RWPE1 (cell line): Measurements from ENCODE around the gene TADA1.

Experiments
- CTCF ChIA-PET: fragments of 350-600 bp; sonication (Branson Sonifier 250); formaldehyde crosslinking; extraction: SDS; loops from one replicate; lab custom pipeline; 2021; lab: Yijun Ruan, JAX
- POLR2A ChIA-PET: fragments of 400-600 bp; formaldehyde crosslinking; extraction: SDS; loops from one replicate; lab custom pipeline; 2020; ENCODE audit warnings: antibody characterized with exemption; ENCODE audit not compliant: low non-redundant PET; lab: Yijun Ruan, JAX
- DNase-seq: peaks from one replicate; pipeline ENCODE4 v3.0.0; 2012; ENCODE audit warnings: low spot score
- H3K27ac ChIP-seq: fragments of 450-650 bp; 2 replicates; pipeline ENCODE4 v1.5.1; 2017
- TF ChIP-seq, protein P1 (sequence below): fragments of 450-650 bp; conservative IDR thresholded peaks from 2 replicates; pipeline ENCODE4 v1.5.1; 2017; ENCODE audit warnings: low read depth, mild to moderate bottlenecking

Gene TADA1

DNA sequence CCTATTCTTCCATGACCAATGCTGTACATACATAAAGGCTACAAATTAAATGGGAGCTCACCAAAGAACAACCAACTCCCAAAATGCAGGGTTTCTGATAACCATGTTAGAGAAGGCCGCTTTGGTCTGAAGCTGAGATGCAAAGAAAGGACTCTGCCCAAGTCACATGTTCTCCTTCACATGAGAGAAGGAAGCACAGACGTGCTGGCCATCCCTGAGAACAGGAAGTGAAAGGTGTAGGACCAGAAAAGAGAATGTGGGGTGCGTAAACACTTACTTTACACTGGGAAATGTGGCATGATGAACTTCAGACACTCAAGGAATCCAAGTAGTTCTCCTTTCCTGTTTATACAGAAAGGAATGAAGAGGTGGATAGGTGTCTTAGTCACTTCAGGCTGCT lies 31.7 kb upstream of the TADA1 start:
- TF ChIP-seq, protein P1, sequence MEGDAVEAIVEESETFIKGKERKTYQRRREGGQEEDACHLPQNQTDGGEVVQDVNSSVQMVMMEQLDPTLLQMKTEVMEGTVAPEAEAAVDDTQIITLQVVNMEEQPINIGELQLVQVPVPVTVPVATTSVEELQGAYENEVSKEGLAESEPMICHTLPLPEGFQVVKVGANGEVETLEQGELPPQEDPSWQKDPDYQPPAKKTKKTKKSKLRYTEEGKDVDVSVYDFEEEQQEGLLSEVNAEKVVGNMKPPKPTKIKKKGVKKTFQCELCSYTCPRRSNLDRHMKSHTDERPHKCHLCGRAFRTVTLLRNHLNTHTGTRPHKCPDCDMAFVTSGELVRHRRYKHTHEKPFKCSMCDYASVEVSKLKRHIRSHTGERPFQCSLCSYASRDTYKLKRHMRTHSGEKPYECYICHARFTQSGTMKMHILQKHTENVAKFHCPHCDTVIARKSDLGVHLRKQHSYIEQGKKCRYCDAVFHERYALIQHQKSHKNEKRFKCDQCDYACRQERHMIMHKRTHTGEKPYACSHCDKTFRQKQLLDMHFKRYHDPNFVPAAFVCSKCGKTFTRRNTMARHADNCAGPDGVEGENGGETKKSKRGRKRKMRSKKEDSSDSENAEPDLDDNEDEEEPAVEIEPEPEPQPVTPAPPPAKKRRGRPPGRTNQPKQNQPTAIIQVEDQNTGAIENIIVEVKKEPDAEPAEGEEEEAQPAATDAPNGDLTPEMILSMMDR: no peak
- ChIA-PET CTCF (interaction anchor here (4.7 kb wide), 1 partner anchor 150 kb away, joined by 119 read pairs; no protein-coding TSS in a partner anchor), POLR2A (no interaction called here)
- no peak for DNase-seq
- no peak overlapping the region for H3K27ac ChIP-seq

DNA sequence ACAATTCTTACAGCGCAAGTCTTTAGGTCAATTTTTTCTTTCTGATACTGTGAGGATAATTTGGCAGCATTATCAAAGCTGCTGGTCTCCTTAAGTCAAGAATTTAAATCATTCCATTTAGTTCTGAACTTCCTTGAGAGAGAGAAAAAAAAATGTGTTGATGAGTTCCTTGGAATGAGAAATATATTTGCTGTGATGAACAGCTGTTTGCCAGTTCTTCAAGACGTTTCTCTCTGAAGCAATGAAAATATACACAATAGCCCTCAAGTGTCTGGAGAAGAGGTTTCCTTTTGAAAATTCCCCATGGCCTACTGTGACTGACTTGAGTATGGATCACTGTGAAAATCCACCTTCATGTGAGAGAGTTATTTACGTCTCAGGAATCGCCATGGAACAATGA lies 31.0 kb upstream of the TADA1 start:
- ChIA-PET CTCF (interaction anchor here (2.7 kb wide), 1 partner anchor 152 kb away, joined by 13 read pairs; no protein-coding TSS in a partner anchor), POLR2A (no interaction called here)
- H3K27ac ChIP-seq: no peak overlapping the region
- TF ChIP-seq, protein P1: no peak
- DNase-seq: no peak

DNA sequence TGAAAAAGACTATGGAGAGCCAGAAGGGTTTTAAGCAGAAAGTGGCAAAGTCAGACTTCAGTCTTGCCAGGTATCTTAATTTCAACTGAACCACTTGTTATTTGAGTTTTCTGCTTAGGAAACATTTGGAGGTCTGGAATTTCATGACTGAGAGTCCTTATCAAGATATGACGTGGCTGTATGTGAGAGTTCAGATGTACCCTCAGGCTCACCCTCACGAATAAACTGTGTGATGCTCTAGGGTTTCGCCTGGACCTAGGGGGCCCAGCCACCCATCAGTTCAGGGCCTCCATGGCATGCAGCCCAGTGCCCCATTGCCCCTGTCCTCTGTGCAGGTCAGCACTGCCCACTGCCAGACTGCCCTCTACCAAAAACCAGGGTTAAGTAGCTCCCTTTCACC lies 30.6 kb upstream of the TADA1 start:
- TF ChIP-seq, protein P1: no peak
- CTCF ChIA-PET: interaction anchor here (2.7 kb wide), 1 partner anchor 152 kb away, joined by 13 read pairs; no protein-coding TSS in a partner anchor
- POLR2A ChIA-PET: no interaction called here

DNA sequence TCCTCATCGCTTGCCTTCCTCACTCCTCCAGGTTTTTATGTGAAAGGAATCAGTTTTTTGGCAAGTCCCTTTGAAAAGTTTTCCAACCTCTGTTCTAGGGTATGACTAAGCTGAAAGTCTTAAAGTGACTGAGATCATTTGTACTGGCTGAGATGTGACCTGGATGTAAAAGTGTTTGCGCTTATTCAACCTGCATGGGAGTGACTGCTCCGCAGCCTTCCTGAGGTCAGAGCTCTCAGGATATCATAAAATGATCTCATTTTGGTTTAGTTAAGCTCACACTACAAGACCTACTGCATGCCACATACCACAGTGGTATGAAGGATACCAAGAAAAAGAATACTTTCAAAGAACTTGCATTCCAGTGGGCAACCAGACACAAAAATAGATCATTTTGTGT lies 29.8 kb upstream of the TADA1 start:
- no peak for DNase-seq
- TF ChIP-seq, protein P1: no peak

More for the DNA sequence above, 30.6 kb upstream of the TADA1 start:
- DNase-seq: no peak
- no peak overlapping the region for H3K27ac ChIP-seq

DNA sequence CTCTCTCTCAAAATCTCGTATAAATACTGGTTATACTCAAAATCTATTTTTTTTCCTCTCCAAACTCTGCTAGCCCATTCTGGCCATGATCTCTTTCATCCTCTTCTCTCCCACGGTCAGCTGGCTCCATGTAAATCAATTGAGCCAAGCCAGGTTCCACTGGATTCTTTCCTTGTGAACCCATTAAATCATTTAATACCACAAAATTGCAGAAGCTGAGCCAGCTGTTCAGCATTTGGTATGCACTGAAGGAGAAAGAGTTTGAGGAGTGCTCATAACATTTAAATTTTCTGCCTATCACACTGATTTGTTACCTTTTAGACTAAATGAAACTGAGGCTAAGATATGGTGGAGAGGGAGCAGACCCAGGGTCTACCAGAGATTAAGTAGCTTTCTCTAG lies 29.1 kb upstream of the TADA1 start:
- no peak for DNase-seq
- TF ChIP-seq, protein P1: no peak
- CTCF ChIA-PET: interaction anchor here (2.7 kb wide), 1 partner anchor 154 kb away, joined by 13 read pairs; no protein-coding TSS in a partner anchor
- no peak overlapping the region for H3K27ac ChIP-seq
- POLR2A ChIA-PET: no interaction called here

More for the DNA sequence above, 29.8 kb upstream of the TADA1 start:
- no peak overlapping the region for H3K27ac ChIP-seq
- POLR2A ChIA-PET: no interaction called here
- CTCF ChIA-PET: interaction anchor here (2.7 kb wide), 1 partner anchor 153 kb away, joined by 13 read pairs; no protein-coding TSS in a partner anchor

DNA sequence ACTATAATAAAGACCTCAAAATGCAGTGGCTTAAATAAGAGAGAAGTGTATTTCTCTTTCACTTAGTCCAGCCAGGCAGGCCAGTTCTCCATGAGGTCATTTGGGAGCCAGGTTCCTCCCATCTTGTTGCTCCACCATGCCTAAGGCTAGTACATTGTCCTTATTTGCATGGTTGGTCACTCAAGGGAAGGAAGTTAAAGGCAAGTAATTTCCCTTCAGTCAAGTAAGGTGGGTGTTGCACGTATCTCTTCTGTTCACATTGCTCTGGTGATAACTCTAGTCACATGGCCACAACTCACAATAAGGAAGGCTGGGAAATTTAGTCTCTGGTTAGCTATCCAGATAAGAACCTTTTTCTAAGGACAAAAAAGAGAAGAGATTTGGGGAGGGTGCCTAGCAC lies 27.2 kb upstream of the TADA1 start:
- CTCF ChIA-PET: interaction anchor here (0.7 to 1.0 kb wide), 2 partner anchors 147 to 156 kb away, joined by 3 read pairs; no protein-coding TSS in a partner anchor
- no peak for DNase-seq
- POLR2A ChIA-PET: no interaction called here
- H3K27ac ChIP-seq: no peak overlapping the region
- TF ChIP-seq, protein P1: no peak
